K562 (cell line): ENCODE data around the gene HGS. TPM values are rescaled to one million over a fixed set of nuclear protein-coding genes. Genes with fewer than 3 reads are reported as not detected.

Experiments used
- FOXK2 ChIP-seq, 2 experiments: fragments of 450-650 bp; IDR thresholded peaks in 1 of 2; conservative IDR thresholded peaks in 1 of 2; 2 replicates each; pipeline ENCODE4 v1.6.1; 2016; ENCODE audit warnings: low read depth in 2 of 2, mild to moderate bottlenecking in 1 of 2
- HDAC1 ChIP-seq, 2 experiments: fragments of 450-650 bp; IDR thresholded peaks; 2 replicates each; pipeline ENCODE4 v1.6.1; 2016 to 2017; ENCODE audit warnings: inconsistent platforms in 1 of 2, mild to moderate bottlenecking in 1 of 2, moderate library complexity in 1 of 2
- HOMEZ ChIP-seq: fragments of 250-450 bp; sonication (Bioruptor Pico); IDR thresholded peaks from 2 replicates; pipeline ENCODE4 v1.4.0; 2020; ENCODE audit warnings: mild to moderate bottlenecking, moderate library complexity
- L3MBTL2 ChIP-seq: fragments of 450-650 bp; IDR thresholded peaks from 2 replicates; pipeline ENCODE4 v1.6.1; 2016; ENCODE audit warnings: mild to moderate bottlenecking, moderate library complexity
- MAFG ChIP-seq: fragments of 450-650 bp; conservative IDR thresholded peaks from 2 replicates; pipeline ENCODE4 v1.6.1; 2016; ENCODE audit warnings: missing genetic modification characterization, missing compliant biosample characterization
- MCM5 ChIP-seq: fragments of 450-650 bp; IDR thresholded peaks from 2 replicates; pipeline ENCODE4 v1.6.1; 2016; ENCODE audit warnings: low read depth
- NCOR1 ChIP-seq: fragments of 450-650 bp; IDR thresholded peaks from 2 replicates; pipeline ENCODE4 v1.6.1; 2016; ENCODE audit warnings: mild to moderate bottlenecking, moderate library complexity
- NELFE ChIP-seq: IDR thresholded peaks from 2 replicates; pipeline ENCODE4 v1.6.1; 2011; ENCODE audit warnings: mild to moderate bottlenecking; ENCODE audit not compliant: insufficient read depth, insufficient read length
- SMARCA4 ChIP-seq: fragments of 450-650 bp; IDR thresholded peaks from 2 replicates; pipeline ENCODE4 v1.6.1; 2016
- U2AF2 ChIP-seq: fragments of 200-400 bp; formaldehyde crosslinking; optimal IDR thresholded peaks from 2 replicates; pipeline ENCODE3; 2017; ENCODE audit warnings: low read depth, mild to moderate bottlenecking, low read length
- WHSC1 ChIP-seq: IDR thresholded peaks from one replicate; pipeline ENCODE4 v1.6.1; 2012; ENCODE audit warnings: low read length, control low read depth, inconsistent platforms
- ZBTB11 ChIP-seq, 3 experiments: fragments of 200-800 bp in 1 of 3; fragments of 250-450 bp in 1 of 3; fragments of 450-650 bp in 1 of 3; sonication (Bioruptor Pico) in 1 of 3; sonication (Bioruptor generic) in 1 of 3; formaldehyde crosslinking in 1 of 3; IDR thresholded peaks; 2 replicates each; pipeline versions ENCODE4 v1.6.1 to v1.8.0; 2016 to 2022; ENCODE audit warnings: mild to moderate bottlenecking in 2 of 3, missing genetic modification characterization in 2 of 3, missing compliant biosample characterization in 1 of 3, moderate library complexity in 1 of 3
- ZEB2 ChIP-seq: fragments of 450-650 bp; IDR thresholded peaks from 2 replicates; pipeline ENCODE4 v1.6.1; 2016
- ZFX ChIP-seq: sonication (generic); formaldehyde crosslinking; IDR thresholded peaks from 2 replicates; pipeline ENCODE4 v1.8.0; 2022; ENCODE audit warnings: mild to moderate bottlenecking, missing genetic modification reagents, moderate library complexity
- ZNF589 ChIP-seq: fragments of 200-800 bp; sonication (Bioruptor generic); IDR thresholded peaks from 2 replicates; pipeline ENCODE4 v1.6.1; 2016; ENCODE audit warnings: low read depth, missing genetic modification characterization, missing compliant biosample characterization
- polyA plus RNA-seq, 8 experiments: library from polyadenylated mRNA; depleted of rRNA in 4 of 8; stranded (reverse) in 5 of 8; unstranded in 3 of 8; fragments of >200 nt; fragmentation: Nextera tagmentation in 2 of 8; fragmentation: Illumina TruSeq in 1 of 8; extraction: Ambion mirVana in 2 of 8; extraction: Trizol in 1 of 8; gene quantifications; 2 replicates each; pipeline versions ENCODE4 v1.2.1 to v1.2.3, GENCODE V29; 2011 to 2014; ENCODE audit warnings: inconsistent platforms in 1 of 8, missing spikeins in 1 of 8
- total RNA-seq, 7 experiments: library from RNA; depleted of rRNA in 6 of 7; stranded (reverse); fragments of >200 nt in 6 of 7; fragmentation: Illumina TruSeq in 2 of 7; extraction: Trizol in 2 of 7; gene quantifications; 2 replicates each; pipeline versions ENCODE4 v1.2.1 to v1.2.3, GENCODE V29; 2011 to 2021; ENCODE audit warnings: low replicate concordance in 1 of 7
- TF ChIP-seq, protein P1 (sequence below): fragments of 200-800 bp; sonication (Bioruptor generic); IDR thresholded peaks from 2 replicates; pipeline ENCODE4 v1.6.1; 2017; ENCODE audit warnings: missing genetic modification characterization, missing compliant biosample characterization

HGS gene
- total and polyA plus RNA-seq, 9 of the 15 experiments (the other 6 are each of a cell fraction or from before 2014, with no cell fraction given), result 3.9 to 176 (median 77.1) TPM

DNA sequence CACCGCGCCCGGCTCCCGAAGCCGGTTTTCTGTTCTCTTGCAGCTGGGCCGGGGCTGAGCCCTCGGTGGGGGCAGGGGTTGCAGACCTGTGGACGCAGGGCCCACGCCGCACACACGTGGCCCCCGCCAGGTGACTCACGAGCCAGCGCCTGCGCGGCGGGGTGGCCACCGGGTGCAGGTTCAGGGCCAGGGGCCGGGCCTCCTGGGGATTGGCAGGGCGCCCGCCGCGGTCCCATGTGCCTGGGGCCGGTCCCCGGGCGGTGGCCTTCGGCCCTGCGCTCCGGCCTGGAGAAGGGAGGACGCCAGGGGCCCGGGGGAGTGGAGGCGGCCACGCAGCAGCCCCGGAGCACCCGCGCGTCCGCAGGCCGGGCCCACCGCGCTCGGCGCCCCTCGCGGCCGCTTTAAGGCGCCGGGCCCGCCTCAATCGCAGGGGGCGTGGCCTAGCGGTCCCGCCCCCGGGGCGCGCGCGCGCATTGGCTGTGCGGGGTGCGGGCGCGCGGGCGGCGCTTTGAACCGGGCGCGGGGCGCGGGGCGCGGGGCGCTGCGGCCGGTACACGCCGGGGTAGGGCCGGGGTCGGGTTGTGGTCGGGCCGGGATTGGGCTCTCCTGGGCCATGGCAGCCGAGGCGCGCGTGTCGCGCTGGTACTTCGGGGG is 28.1 kb downstream of the HGS start, which contains the start of gene SLC25A10 (continued):
- TF ChIP-seq, protein P1, sequence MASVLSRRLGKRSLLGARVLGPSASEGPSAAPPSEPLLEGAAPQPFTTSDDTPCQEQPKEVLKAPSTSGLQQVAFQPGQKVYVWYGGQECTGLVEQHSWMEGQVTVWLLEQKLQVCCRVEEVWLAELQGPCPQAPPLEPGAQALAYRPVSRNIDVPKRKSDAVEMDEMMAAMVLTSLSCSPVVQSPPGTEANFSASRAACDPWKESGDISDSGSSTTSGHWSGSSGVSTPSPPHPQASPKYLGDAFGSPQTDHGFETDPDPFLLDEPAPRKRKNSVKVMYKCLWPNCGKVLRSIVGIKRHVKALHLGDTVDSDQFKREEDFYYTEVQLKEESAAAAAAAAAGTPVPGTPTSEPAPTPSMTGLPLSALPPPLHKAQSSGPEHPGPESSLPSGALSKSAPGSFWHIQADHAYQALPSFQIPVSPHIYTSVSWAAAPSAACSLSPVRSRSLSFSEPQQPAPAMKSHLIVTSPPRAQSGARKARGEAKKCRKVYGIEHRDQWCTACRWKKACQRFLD (CRISPR knock-in tag), result peak; percentile 71
- no peak for TF ChIP-seq MAFG (tag)
- no peak for TF ChIP-seq ZNF589 (CRISPR knock-in tag)
- no peak for TF ChIP-seq MCM5
- TF ChIP-seq FOXK2 (conservative IDR thresholded peaks at IDR 0.05 in 1 of 2, IDR thresholded peaks at IDR 0.05 in 1 of 2; ENCODE audit: low read depth in 2 of 2), result 0 out of 4 replicates have a peak, but pooled peaks of 1 of the 2 experiments have one; percentile 14
- no peak for TF ChIP-seq WHSC1
- TF ChIP-seq U2AF2, result no peak
- TF ChIP-seq NELFE, result no peak
- TF ChIP-seq HOMEZ, result no peak
- TF ChIP-seq ZFX (CRISPR knock-in tag), result peak; percentile 75
- no peak; a peak in 1 of 6 replicates for TF ChIP-seq ZBTB11 (CRISPR knock-in tag; IDR thresholded peaks at IDR 0.05)
- peak; percentile 97 for TF ChIP-seq L3MBTL2
- TF ChIP-seq HDAC1 (IDR thresholded peaks at IDR 0.05), result peak in 1 of 2 experiments; percentile 91; a peak in 2 of 4 replicates
- TF ChIP-seq ZEB2, result peak; percentile 73; the same call in 1 of the 2 replicates
- TF ChIP-seq SMARCA4, result no peak
- no peak; the same call in 1 of the 2 replicates for TF ChIP-seq NCOR1
